ENCODE measurements around the gene RAB24.

GRCh38 chr5:177269976-177270375 lies 33.5 kb downstream of the RAB24 start:
- TF ChIP-seq PATZ1 (CRISPR knock-in tag; IDR thresholded peaks at IDR 0.05; ENCODE audit: borderline replicate concordance) (no peak), RARB (CRISPR knock-in tag; IDR thresholded peaks at IDR 0.05) (no peak), PPARA (CRISPR knock-in tag; IDR thresholded peaks at IDR 0.05; ENCODE audit: borderline replicate concordance) (no peak), GLIS3 (CRISPR knock-in tag; IDR thresholded peaks at IDR 0.05) (no peak)

All from SK-N-SH treated with all-trans-retinoic acid at 6 μM for 48 hours (cell line).